Cardiac muscle cell (in vitro differentiated cells and primary cell): ENCODE data around the gene DLG2. TPM values are rescaled to one million over a fixed set of nuclear protein-coding genes. Genes with fewer than 3 reads are reported as not detected.

Source experiments
- DNase-seq, 2 donors: peaks; one replicate each; pipeline versions ENCODE4 v3.0.0 to v3.0.0-alpha.2; 2010 to 2017; ENCODE audit warnings: low read depth in 1 of 2, low spot score in 1 of 2
- H3K27ac ChIP-seq: fragments of 200-600 bp; sonication (generic); 2 replicates; pipeline ENCODE4 v1.5.1; 2016
- H3K27me3 ChIP-seq: fragments of 200-600 bp; sonication (generic); 2 replicates; pipeline ENCODE4 v1.6.0; 2016; ENCODE audit warnings: control low read depth
- H3K36me3 ChIP-seq: fragments of 200-600 bp; sonication (generic); 2 replicates; pipeline ENCODE4 v1.5.1; 2016; ENCODE audit warnings: control low read depth
- H3K4me1 ChIP-seq: fragments of 200-600 bp; sonication (generic); 2 replicates; pipeline ENCODE4 v1.8.1; 2017; ENCODE audit warnings: low read depth, mild to moderate bottlenecking, mixed run types
- H3K4me3 ChIP-seq: fragments of 200-600 bp; sonication (generic); 2 replicates; pipeline ENCODE4 v1.5.1; 2016; ENCODE audit warnings: mild to moderate bottlenecking
- H3K9me3 ChIP-seq: fragments of 200-600 bp; sonication (generic); 2 replicates; pipeline ENCODE4 v1.5.1; 2017; ENCODE audit warnings: low read depth, mild to moderate bottlenecking, control low read depth
- CTCF ChIP-seq: IDR thresholded peaks from 2 replicates; pipeline ENCODE4 v1.5.1; 2012; ENCODE audit warnings: low read depth, mild to moderate bottlenecking, low read length
- polyA plus RNA-seq: library from polyadenylated mRNA; unstranded; fragments of >200 nt; fragmentation: Nextera tagmentation; extraction: Ambion mirVana; gene quantifications from 2 replicates; pipeline ENCODE4 v1.2.1, GENCODE V29; 2016
- total RNA-seq: library from RNA; depleted of rRNA; stranded (reverse); fragments of >200 nt; gene quantifications from 2 replicates; pipeline ENCODE4 v1.2.3, GENCODE V29; 2016

The DLG2 gene
- total and polyA plus RNA-seq, 2 experiments from 2014 or later = 3.5 to 15.9 TPM

- Histone ChIP-seq H3K9me3 (no peaks in the 10 kb centered on the region), H3K27me3 (no peaks in the 10 kb centered on the region), H3K4me3 (no peak overlapping the region), H3K36me3 (no peaks in the 10 kb centered on the region), H3K27ac (no peak overlapping the region), H3K4me1 (no peaks in the 10 kb centered on the region)
- no peak for DNase-seq
- TF ChIP-seq CTCF = no peak
Observed at GRCh38 chr11:84036664-84037194, 1590.4 kb downstream of the DLG2 start.

GRCh38 chr11:84035645-84036044 is 1591.5 kb downstream of the DLG2 start:
- no peak for DNase-seq
- no peaks in the 10 kb centered on the region for H3K36me3 ChIP-seq
- no peaks in the 10 kb centered on the region for H3K4me1 ChIP-seq
- TF ChIP-seq CTCF = no peak
- no peak overlapping the region for H3K4me3 ChIP-seq
- no peak overlapping the region for H3K27ac ChIP-seq
- no peaks in the 10 kb centered on the region for H3K9me3 ChIP-seq
- H3K27me3 ChIP-seq = no peaks in the 10 kb centered on the region

GRCh38 chr11:84034484-84034883 is 1592.7 kb downstream of the DLG2 start:
- no peaks in the 10 kb centered on the region for H3K9me3 ChIP-seq
- H3K27ac ChIP-seq = no peak overlapping the region
- H3K27me3 ChIP-seq = no peaks in the 10 kb centered on the region
- H3K4me3 ChIP-seq = no peak overlapping the region
- H3K36me3 ChIP-seq = no peaks in the 10 kb centered on the region
- DNase-seq = no peak
- no peak for TF ChIP-seq CTCF
- no peaks in the 10 kb centered on the region for H3K4me1 ChIP-seq

GRCh38 chr11:84024266-84024665 is 1602.9 kb downstream of the DLG2 start:
- no peak overlapping the region for H3K4me3 ChIP-seq
- no peaks in the 10 kb centered on the region for H3K9me3 ChIP-seq
- no peaks in the 10 kb centered on the region for H3K36me3 ChIP-seq
- TF ChIP-seq CTCF = no peak
- no peak overlapping the region for H3K27ac ChIP-seq
- no peaks in the 10 kb centered on the region for H3K27me3 ChIP-seq
- DNase-seq = no peak
- peaks cover 13% of the 10 kb centered on the region for H3K4me1 ChIP-seq

- Histone ChIP-seq H3K27me3 (no peaks in the 10 kb centered on the region), H3K9me3 (no peaks in the 10 kb centered on the region), H3K4me1 (peaks cover 13% of the 10 kb centered on the region), H3K27ac (no peak overlapping the region), H3K4me3 (no peak overlapping the region), H3K36me3 (no peaks in the 10 kb centered on the region)
- DNase-seq = no peak
- no peak for TF ChIP-seq CTCF
Observed at GRCh38 chr11:84022695-84023094, 1604.4 kb downstream of the DLG2 start.

- Histone ChIP-seq H3K36me3 (no peaks in the 10 kb centered on the region), H3K4me3 (no peak overlapping the region), H3K9me3 (no peaks in the 10 kb centered on the region), H3K27ac (no peak overlapping the region), H3K4me1 (peaks cover 13% of the 10 kb centered on the region), H3K27me3 (no peaks in the 10 kb centered on the region)
- no peak for TF ChIP-seq CTCF
- peak in 1 of 2 donors; percentile 9 for DNase-seq
Observed at GRCh38 chr11:84022201-84022600, 1604.9 kb downstream of the DLG2 start.
